HepG2 (cell line): ENCODE measurements around the gene MACROD2. TPM values are rescaled to one million over a fixed set of nuclear protein-coding genes. Genes with fewer than 3 reads are reported as not detected.
A peak's percentile ranks its signal among the peaks of the same experiment; 100 is the strongest.

ENCODE experiments used
- ARID4A ChIP-seq: sonication (generic); formaldehyde crosslinking; IDR thresholded peaks from 2 replicates; pipeline ENCODE4 v1.5.0; 2020; ENCODE audit warnings: mild to moderate bottlenecking, missing genetic modification reagents, borderline replicate concordance
- CEBPG ChIP-seq: IDR thresholded peaks from 2 replicates; pipeline ENCODE4 v1.6.1; 2016
- MED8 ChIP-seq: sonication (generic); formaldehyde crosslinking; IDR thresholded peaks from 2 replicates; pipeline ENCODE4 v1.8.1; 2023; ENCODE audit warnings: mild to moderate bottlenecking, missing genetic modification reagents; ENCODE audit not compliant: insufficient replicate concordance
- MTF2 ChIP-seq: sonication (generic); formaldehyde crosslinking; IDR thresholded peaks from 2 replicates; pipeline ENCODE4 v1.5.0; 2020; ENCODE audit warnings: missing genetic modification reagents, borderline replicate concordance
- NR3C1 ChIP-seq: sonication (generic); formaldehyde crosslinking; IDR thresholded peaks from 2 replicates; pipeline ENCODE4 v1.4.0; 2020; ENCODE audit warnings: missing genetic modification reagents
- ZBTB46 ChIP-seq: sonication (generic); formaldehyde crosslinking; IDR thresholded peaks from 2 replicates; pipeline ENCODE4 v1.4.0; 2020; ENCODE audit warnings: mild to moderate bottlenecking, missing genetic modification reagents, borderline replicate concordance
- ZMYM4 ChIP-seq: sonication (generic); formaldehyde crosslinking; IDR thresholded peaks from 2 replicates; pipeline ENCODE4 v1.8.1; 2023; ENCODE audit warnings: mild to moderate bottlenecking, missing genetic modification reagents
- ZNF710 ChIP-seq: sonication (generic); formaldehyde crosslinking; IDR thresholded peaks from 2 replicates; pipeline ENCODE4 v1.5.0; 2020; ENCODE audit warnings: mild to moderate bottlenecking, missing genetic modification reagents, borderline replicate concordance
- ZSCAN31 ChIP-seq: sonication (generic); formaldehyde crosslinking; IDR thresholded peaks from 2 replicates; pipeline ENCODE4 v1.5.0; 2020; ENCODE audit warnings: low read depth, mild to moderate bottlenecking, missing genetic modification reagents
- polyA plus RNA-seq, 8 experiments: library from polyadenylated mRNA; depleted of rRNA in 3 of 8; stranded (reverse) in 7 of 8; unstranded in 1 of 8; fragments of >200 nt; fragmentation: Illumina TruSeq in 4 of 8; extraction: Trizol in 4 of 8; gene quantifications; 2 replicates each; pipeline versions ENCODE4 v1.2.1 to v1.2.3, GENCODE V29; 2011 to 2016; ENCODE audit warnings: low read depth in 4 of 8, missing spikeins in 1 of 8, mixed read lengths in 1 of 8; ENCODE audit not compliant: insufficient read depth in 1 of 8
- total RNA-seq, 5 experiments: library from RNA; depleted of rRNA; stranded (reverse); fragments of >200 nt; fragmentation: Illumina TruSeq; extraction: Trizol; gene quantifications; 2 replicates each; pipeline ENCODE4 v1.2.3, GENCODE V29; 2016; ENCODE audit warnings: low read depth in 1 of 5

Gene MACROD2
- total and polyA plus RNA-seq, 2 of the 13 experiments (the other 11 are each of a cell fraction or from before 2014, with no cell fraction given), result 0.13 to 0.51 TPM

DNA sequence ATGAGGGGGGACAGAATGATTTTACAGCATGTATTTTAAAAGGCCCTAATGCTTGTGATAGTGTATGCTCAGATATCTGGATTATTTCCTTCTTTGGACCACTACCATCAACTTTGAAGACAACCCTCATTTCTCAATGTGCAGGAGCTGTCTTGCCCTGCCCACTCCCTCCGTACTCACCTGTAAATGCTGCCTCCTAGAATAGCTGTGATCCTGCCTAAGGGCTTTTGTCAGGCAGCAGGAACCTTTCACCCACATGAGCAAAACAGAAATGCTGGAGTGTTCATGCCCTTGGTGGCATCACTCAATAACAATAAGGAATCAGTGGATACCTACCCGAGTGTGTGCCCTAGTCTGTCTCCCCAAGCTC, 1065.7 kb downstream of the MACROD2 start (continued):
- TF ChIP-seq ZNF710 (CRISPR knock-in tag), result no peak
- TF ChIP-seq ZMYM4 (CRISPR knock-in tag), result no peak
- TF ChIP-seq ZBTB46 (CRISPR knock-in tag), result 0 out of 2 replicates have a peak, but pooled peaks have one; percentile 21
- TF ChIP-seq MED8 (CRISPR knock-in tag), result no peak
- 0 out of 2 replicates have a peak, but pooled peaks have one; percentile 56 for TF ChIP-seq MTF2
- TF ChIP-seq ARID4A (CRISPR knock-in tag), result 0 out of 2 replicates have a peak, but pooled peaks have one; percentile 6
- TF ChIP-seq ZSCAN31 (CRISPR knock-in tag), result no peak
- no peak for TF ChIP-seq NR3C1 (CRISPR knock-in tag)
- TF ChIP-seq CEBPG (CRISPR knock-in tag), result no peak
